ENCODE measurements around the gene SPANXC.

GRCh38 chrX:141214196-141214595, 28.1 kb downstream of the SPANXC start:
- TF ChIP-seq CTCF (IDR thresholded peaks at IDR 0.05; ENCODE audit: insufficient read depth, low read length, poor library complexity, severe bottlenecking) (no peak), EZH2phosphoT487 (conservative IDR thresholded peaks at IDR 0.05; ENCODE audit: low read length) (no peak)
